Superior temporal gyrus (tissue), 1 donor: ENCODE results near the gene PTP4A1.
"Not testable (repeated sequence)": the region's sequence is repeated elsewhere in the genome, so short reads cannot be mapped to it uniquely, and the experiment has no call there.

Source experiments
- DNase-seq: peaks from one replicate; pipeline ENCODE4 v3.0.0-alpha.2; 2016; ENCODE audit errors: extremely low spot score

The PTP4A1 gene

DNA sequence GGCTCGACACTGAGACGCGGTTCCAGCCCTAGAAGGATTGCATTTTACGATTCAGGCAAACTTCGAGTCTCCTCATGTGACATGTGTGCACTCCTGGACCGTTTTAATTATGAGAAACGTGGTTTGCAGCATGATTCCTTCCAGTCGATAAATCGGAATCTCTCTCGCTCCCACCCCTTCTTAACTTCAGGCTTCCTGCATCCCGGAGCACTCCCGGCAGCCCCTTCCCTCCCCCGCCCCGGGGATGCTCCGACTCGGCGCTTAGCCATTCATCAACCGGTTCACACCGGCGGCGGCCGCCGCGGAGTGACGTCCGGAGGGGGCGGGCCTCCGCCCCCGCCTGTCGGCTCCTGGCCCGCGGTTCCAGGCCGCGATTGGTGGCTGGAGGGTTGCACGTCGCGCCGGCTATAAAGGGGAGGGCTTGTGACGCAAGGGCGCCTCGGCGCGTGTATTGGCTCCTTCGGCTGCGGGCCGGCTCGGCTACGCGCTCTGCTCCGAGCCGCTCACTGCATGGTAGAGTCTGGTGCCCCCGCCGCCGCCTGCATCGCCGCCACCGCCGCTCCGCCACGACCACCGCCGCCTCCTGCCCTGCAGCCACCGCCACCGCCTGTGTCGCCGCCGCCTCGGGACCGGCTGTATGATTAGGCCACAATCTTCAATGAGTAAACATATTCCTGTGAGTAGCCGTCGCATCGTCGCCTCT is at the start of gene PTP4A1, which contains the start of gene LOC128125822:
TSS of gene PTP4A1 (plus strand) at position 437 of the 703 bp plus-strand sequence. CDS start 4,401 bp downstream, outside the sequence.
TSS of gene LOC128125822 (plus strand) at position 437 of the 703 bp plus-strand sequence.
- DNase-seq: peak; percentile 98

DNA sequence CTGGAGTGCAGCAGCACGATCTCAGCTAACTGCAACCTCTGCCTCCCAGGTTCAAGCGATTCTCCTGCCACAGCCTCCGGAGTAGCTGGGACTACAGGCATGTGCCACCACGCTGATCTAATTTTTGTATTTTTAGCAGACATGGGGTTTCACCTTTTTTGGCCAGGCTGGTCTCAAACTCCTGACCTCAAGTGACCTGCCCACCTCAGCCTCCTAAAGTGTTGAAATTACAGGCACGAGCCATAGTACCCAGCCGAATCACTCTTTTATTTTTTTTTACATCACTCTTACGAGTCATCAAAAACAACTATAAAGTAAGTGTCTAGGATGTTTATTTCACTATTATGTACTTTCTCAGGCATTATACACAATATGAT is 49.4 kb upstream of the PTP4A1 start:
- not testable (repeated sequence) for DNase-seq

DNA sequence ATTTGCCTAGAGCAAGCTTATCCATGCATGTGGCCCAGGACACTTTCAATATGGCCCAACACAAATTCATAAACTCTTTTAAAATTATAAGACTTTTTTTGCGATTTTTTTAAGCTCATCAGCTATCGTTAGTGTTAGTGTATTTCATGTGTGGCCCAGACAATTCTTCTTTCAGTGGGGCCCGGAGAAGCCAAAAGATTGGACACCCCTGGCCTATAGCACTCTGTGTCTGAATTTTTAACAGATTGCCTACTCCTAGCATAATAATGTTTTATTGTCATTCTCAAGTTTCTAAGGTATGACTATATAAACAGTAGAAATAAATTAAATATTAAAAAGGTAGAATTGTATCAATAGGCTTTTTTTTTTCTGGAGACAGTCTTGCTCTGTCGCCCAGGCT is 48.6 kb upstream of the PTP4A1 start:
- DNase-seq: no peak

- no peak for DNase-seq
Measured at GRCh38 chr6:63525186-63525878, 46.9 kb upstream of the PTP4A1 start.

DNA sequence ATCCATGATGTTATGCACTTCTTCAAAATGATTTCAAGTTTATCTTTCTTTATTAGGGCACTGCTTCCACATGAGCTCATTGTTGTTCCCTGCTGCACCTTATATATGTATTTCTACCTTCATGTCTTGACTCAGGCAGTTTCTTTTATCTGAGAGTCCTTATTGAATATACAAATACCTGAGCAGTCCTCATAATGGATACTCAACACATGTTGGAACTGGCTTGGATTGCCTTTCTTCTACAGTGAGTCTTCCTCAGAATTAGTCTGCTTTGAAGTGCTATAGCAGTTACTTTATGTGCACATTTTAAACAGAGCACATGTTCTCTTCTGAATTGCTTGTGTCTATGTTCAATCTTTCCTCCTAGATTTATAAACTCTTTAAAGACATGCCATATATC is 45.3 kb upstream of the PTP4A1 start:
- DNase-seq: no peak

DNA sequence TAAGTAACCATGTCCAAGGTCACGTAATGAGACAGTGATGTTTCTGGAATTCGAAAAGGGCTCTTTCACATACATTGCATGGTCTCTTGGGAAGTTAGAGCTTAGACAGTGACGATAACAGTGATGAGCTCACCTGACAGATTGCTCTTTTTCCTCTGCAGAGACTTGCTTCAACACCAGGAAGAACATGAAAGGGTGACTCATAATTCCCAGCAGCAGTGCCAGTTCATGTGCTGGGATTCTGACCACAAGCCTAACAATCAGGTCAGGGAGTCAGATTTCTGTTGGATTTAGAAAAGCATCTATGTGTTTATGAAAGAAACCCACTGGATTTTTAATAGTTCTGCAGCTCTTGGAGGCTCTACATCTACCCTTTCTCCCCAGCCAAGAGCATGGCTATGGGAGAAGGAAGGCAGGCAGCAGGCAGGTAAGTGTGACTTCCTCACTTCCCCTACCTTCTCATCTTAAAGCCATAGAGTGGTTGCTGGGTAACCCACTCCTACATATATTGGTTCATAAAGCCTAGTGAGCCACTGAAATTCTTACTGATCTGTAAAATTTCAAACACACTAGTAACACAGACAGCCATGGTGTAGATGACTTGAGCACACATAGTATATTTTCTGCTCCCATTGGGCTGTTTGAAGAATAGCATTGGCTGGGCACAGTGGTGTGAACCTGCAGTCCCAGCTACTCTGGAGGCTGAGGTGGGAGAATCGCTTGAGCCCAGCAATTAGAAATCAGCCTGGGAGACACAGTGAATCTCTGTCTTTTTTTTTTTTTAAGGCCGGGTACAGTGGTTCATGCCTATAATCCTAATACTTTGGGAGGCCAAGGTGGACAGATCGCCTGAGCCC is 44.4 kb upstream of the PTP4A1 start:
- no peak for DNase-seq

DNA sequence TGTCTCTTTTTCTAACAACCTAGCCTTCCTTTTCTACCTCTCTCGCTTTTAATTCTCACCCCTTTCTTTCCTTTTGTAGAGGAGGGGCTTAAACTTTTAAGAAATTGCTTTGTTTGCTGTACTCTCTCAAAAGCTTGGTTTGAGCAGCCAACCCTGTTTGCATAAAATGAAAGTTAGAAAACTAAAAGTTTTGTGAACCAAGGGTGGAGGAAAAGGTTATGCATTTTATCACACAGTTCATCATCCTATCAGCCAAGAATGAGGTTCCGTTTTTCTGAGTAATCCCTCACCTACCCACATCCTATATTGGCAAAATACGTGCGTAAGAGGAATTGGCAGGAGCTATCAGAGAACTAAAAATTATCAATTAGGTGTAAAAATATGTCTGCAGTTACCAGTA is 42.8 kb upstream of the PTP4A1 start:
- no peak for DNase-seq

GRCh38 chr6:63530182-63530581 is 42.1 kb upstream of the PTP4A1 start:
- no peak for DNase-seq

GRCh38 chr6:63530991-63531390 is 41.3 kb upstream of the PTP4A1 start:
- DNase-seq: no peak

GRCh38 chr6:63533026-63533425 is 39.3 kb upstream of the PTP4A1 start:
- no peak for DNase-seq

DNA sequence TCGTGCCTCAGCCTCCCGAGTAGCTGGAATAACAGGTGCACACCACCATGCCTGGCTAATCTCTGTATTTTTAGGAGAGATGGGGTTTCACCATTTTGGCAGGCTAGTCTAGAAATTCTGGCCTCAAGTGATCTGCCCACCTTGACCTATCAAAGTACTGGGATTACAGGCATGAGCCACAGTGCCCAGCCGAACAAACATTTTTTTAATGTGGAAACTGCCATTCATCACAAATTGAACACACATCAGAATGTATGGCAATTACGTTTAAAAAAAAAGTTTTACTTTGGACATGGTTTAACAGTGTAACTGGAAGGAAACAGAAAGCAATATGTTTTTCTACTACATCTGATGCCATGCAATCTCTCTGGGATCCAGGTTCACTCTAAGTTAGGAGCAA is 38.3 kb upstream of the PTP4A1 start:
- no peak for DNase-seq

DNA sequence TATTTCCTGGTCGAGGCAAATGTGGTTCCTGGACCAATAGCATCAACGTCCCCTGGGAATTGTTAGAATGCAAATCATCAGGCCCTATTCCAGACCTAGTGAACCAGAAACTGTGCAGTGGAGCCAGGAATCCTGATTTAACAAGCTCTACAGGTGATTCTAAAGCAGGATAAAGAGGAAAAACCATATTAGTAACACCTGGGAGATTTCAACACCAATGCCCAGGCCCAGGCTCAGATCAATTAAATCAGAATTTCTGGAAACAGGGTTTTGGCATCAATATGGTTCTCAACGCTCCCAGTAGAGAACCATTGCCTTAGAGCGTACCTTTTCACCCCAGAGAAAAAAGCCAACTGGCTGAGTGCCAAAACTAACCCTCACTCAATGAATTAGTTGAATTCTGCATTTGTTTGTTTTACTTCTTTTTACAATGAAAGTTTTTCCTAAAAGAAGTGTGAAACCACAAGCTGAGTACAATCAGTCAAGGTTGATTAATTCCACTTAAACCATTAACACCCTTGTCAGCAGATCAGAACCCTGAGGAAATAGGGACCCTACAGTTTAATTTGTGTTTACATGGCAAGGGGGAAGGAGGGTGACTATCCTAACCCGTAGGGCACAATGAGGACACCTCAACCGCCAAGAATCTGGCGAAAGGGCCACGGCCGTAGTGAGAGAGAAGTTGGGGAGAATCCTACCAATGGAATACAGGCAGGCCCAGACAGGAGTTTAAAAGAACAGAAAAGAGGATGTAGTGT is 34.9 kb upstream of the PTP4A1 start:
- no peak for DNase-seq

GRCh38 chr6:63537959-63538300 is 34.4 kb upstream of the PTP4A1 start:
- DNase-seq: no peak

- no peak for DNase-seq
Measured at GRCh38 chr6:63538550-63538949, 33.7 kb upstream of the PTP4A1 start.

GRCh38 chr6:63543001-63543400 is 29.3 kb upstream of the PTP4A1 start:
- no peak for DNase-seq

- DNase-seq: no peak
Measured at GRCh38 chr6:63543982-63544381, 28.3 kb upstream of the PTP4A1 start.

DNA sequence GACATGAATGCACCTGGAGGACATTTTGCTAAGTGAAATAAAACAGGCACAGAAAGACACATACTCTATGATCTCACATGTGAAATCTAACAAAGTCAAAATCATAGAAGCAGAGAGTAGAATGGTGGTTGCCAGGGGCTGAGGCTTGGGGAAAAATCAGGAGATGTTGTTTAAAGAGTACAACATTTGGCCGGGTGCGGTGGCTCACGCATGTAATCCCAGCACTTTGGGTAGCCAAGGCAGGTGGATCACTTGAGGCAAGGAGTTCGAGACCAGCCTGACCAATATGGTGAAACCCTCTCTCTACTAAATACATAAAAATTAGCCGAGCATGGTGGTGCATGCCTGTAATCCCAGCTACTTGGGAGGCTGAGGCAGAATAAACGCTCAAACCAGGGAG is 26.0 kb upstream of the PTP4A1 start:
- DNase-seq: no peak

DNA sequence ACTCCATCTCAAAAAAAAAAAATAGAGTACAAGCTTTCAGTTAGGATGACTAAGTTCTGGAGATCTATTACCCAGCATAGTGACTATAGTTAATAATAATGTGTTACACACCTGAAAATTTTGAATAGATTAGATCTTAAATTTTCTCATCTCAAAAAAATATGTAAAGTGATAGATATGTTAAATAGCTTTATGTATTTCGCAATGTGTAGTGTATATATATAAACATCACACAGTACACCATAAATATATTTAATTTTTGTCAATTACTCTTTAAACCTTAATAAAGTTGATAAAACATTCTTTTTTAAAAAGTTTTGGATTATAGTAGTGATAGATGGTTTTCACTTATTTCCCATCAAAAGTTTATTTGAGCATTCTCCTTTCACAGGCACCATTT is 25.6 kb upstream of the PTP4A1 start:
- no peak for DNase-seq

GRCh38 chr6:63549076-63549475 is 23.2 kb upstream of the PTP4A1 start:
- DNase-seq: no peak

DNA sequence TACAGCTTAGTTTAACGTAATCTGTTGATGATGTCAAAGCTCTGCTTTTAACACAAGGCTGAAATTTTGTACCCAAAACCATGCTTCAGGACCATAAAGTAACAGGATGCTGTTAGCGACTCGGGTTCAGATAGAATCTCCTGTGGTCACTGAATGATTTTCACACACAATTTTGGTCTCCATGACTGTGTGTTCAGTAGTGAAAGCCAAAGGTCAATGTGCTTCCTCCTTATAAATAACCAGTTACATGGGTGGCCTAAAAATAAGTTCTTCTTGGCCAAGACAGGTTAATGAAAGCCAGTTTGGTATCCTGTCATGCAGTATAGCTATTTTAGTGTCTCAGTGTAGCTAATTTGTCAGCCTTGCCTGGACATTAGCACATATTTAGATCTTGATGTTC is 19.1 kb upstream of the PTP4A1 start:
- DNase-seq: no peak

- DNase-seq: no peak
Measured at GRCh38 chr6:63553900-63554299, 18.4 kb upstream of the PTP4A1 start.

- no peak for DNase-seq
Measured at GRCh38 chr6:63554782-63555181, 17.5 kb upstream of the PTP4A1 start.
